C4-2B (cell line): ENCODE data around the gene PRKAG2.

Experiments
- H3K27ac ChIP-seq: fragments of 450-650 bp; 2 replicates; pipeline ENCODE4 v1.5.1; 2017
- ZFX ChIP-seq: fragments of 450-650 bp; IDR thresholded peaks from 2 replicates; pipeline ENCODE4 v1.6.1; 2017
- TF ChIP-seq, protein P1 (sequence below): fragments of 450-650 bp; conservative IDR thresholded peaks from 2 replicates; pipeline ENCODE4 v1.5.1; 2017; ENCODE audit warnings: mild to moderate bottlenecking

PRKAG2 gene

DNA sequence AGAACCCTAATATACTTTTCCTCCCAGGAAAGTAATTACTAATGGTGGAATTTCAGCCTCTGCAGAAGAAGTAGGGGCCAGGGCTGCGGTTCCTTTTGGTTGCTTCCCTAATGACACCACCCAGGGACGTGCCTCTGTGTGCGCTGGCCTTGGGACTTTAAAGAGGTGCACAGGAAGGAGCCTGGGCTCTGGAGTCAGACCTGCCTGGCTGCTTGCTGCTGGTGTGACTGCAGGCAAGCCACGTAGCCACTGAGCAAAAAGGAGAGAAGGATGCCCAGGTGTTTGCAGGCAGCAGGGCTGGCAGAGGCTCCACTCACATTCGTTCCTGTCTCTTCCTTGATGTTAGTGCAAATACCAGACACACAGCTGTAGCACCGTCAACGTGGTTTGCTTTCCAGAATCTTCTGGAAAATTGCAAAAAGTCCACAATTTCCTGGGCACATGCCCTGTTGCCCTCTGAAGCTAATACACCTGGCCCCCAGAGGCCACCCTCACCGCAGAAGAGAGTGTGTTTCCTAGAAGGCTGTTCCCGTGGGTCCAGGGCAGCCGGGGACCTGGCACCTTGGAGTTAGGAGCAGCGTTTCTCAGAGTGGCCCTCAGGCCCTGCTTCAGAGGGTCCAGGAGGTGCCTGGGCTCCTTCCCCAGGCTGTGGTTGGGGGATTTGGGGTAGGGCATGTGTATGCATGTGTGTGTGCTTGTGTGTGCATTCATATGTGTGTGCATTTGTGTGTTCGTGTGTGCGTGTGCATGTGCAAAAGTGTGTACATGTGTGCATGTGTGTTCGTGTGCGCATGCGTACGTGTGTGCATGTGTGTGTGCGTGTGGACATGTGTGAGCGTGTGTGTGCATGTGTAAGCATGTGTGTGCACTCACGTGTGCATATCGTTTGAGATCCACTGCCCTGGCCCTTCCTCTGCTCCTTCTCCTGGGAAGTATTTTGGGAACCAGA lies 12.8 kb upstream of the PRKAG2 start:
- no peak overlapping the region for H3K27ac ChIP-seq
- TF ChIP-seq, protein P1, sequence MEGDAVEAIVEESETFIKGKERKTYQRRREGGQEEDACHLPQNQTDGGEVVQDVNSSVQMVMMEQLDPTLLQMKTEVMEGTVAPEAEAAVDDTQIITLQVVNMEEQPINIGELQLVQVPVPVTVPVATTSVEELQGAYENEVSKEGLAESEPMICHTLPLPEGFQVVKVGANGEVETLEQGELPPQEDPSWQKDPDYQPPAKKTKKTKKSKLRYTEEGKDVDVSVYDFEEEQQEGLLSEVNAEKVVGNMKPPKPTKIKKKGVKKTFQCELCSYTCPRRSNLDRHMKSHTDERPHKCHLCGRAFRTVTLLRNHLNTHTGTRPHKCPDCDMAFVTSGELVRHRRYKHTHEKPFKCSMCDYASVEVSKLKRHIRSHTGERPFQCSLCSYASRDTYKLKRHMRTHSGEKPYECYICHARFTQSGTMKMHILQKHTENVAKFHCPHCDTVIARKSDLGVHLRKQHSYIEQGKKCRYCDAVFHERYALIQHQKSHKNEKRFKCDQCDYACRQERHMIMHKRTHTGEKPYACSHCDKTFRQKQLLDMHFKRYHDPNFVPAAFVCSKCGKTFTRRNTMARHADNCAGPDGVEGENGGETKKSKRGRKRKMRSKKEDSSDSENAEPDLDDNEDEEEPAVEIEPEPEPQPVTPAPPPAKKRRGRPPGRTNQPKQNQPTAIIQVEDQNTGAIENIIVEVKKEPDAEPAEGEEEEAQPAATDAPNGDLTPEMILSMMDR, result no peak
- no peak for TF ChIP-seq ZFX

DNA sequence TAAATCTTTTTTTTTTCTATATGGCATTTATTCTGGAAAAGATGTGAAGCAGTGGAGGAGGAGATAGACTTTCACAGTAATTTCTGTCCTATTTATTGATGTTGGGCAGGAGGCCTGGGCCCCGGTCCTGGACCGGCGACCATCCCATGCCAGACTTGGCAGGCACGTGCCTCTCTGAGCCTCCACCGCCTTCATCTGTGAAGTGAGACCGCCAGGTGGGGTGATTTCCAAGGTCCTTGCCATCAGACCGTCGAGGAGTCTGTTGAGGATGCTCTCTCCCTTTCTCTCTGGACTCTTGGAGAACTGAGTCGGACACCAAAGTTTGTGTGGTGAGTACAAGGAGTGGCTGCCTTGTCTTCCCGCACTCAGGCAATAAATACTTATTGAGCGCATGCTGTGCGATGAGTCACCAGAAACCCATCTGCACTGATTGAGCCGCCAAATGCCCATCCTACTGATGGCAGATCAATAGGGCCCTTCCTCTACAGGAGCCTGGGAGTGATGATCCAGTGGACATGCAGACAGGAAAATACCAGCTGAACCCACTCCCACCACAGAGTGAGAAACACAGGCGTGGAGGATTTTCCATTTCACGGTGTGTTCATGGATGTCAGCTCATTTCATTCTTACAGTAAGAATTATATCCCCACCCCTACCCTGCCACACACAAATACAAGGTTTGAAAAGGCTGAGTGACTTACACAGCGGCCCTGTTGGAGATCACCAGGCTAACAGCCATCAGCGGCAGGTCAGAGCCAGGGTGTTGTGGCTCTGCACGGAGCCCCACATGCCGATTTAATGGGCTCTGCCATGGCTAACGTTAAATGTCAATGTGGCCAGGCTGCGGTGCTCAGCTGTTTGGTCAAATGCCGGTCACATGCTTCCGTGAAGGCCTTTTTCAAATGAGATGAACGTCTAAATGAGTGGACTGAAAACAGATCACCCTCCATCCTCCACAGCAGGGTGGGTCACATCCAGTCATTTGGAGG lies 11.5 kb upstream of the PRKAG2 start:
- TF ChIP-seq, protein P1, result no peak
- no peak for TF ChIP-seq ZFX
- no peak overlapping the region for H3K27ac ChIP-seq

DNA sequence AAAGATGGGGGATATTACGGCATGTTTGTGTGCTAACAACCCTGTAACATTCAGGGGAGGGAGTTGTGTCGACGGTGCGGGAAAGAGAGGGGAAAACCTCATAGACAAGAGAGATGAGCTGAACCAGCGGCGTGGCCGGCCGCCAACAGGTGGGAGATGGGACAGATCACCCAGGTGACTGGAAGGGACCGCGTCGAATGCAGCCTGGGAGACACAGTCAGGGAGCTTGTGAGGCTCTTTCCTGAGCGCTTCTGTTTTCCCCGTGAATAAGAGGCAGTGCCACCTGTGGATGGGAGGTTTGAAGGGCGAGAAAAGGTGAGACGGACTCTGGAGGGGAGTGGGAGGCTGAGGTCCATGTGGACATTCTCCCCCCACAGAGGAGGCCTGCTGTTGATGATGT lies 9.9 kb upstream of the PRKAG2 start:
- TF ChIP-seq, protein P1, result no peak
- no peak for TF ChIP-seq ZFX
- no peak overlapping the region for H3K27ac ChIP-seq

DNA sequence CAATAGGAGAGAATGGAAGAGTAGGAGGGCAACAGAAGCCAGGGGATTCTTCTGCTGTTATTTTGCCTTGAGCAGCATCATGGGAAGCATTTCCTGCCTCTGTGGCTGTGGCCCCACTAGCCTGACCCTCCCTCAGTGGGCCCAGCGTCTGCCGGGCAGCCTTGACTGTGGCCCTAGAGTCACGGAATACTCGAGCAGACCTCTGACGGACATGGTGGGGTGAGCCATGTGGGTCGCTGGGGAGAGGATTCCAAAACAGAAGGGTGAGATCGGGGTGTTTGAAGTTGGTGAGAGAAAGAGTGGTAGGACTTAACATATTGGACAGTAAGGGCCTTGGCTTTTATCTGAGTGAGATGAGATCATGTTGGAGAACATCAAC lies 8.3 kb upstream of the PRKAG2 start:
- TF ChIP-seq, protein P1, result no peak
- TF ChIP-seq ZFX, result no peak
- no peak overlapping the region for H3K27ac ChIP-seq

DNA sequence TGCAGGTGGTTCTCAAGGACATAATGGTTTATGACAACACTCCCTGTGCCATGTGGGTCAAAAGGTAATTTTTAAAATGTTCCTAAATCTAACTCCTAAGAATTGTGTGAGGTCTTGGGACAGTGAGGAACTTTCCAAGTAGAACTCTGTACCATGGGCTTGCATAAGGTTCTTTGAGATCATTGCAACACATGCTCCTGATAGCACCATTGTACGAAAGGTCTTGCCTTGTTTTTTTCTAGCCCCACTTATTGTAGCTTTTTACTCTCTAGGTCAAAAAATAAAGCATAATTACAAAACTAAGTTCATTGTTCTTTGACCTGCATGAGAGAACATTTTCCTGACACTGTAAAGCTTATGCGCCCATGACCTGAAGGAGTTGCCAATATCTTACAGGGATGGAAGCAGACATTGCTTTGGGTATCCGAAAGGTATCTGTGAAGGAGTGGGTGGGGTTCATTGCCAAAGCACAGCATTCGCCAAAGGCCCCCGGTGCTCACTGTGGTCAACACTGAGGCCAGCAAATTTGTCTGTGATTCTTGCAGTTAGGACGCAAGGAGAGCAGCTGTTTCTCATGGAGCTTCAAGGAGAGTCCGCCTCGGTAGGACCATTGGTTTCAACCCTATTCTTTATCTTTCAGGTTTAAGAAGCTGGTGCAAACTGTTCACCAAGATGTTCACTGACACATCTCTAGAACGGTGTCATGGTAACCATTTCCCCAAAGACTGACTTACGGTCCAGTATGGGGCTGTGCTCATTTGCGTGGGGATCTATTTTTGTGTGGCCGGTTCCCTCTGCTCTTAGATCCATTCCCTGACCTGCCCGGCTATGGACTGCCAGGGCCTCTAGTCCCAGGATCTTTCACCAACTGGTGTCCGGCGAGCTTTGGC lies 7.6 kb upstream of the PRKAG2 start:
- no peak overlapping the region for H3K27ac ChIP-seq
- TF ChIP-seq ZFX, result no peak
- TF ChIP-seq, protein P1, result no peak

DNA sequence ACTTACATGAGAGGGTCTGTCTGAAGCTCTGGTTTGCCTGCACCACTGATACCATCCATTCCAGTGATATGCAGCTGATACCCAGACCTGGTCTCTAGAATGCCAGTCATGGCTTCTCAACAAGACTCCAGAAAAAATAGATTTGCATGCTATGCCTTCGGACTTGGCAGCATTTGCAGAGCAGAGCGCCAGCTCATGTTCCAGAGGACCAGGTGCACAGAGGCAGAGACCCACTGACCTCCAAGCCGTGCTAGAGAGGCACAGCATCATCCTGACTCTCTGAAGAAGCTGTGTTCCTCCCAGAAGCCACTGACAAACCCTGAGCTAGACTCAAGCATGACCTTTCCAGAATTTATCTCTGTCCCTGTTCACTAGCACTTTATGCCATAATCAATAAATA lies 6.9 kb upstream of the PRKAG2 start:
- no peak overlapping the region for H3K27ac ChIP-seq

More for the DNA sequence above, 6.9 kb upstream of the PRKAG2 start:
- TF ChIP-seq, protein P1, result no peak
- no peak for TF ChIP-seq ZFX
